ENCODE data around the gene MEF2C.

MEF2C gene

GRCh38 chr5:88756953-88757352 is 126.0 kb downstream of the MEF2C start:
- DNase-seq (ENCODE audit: low read depth), result no peak

- DNase-seq (ENCODE audit: low read depth), result no peak
Observed at GRCh38 chr5:88748666-88749065, 134.3 kb downstream of the MEF2C start.

DNA sequence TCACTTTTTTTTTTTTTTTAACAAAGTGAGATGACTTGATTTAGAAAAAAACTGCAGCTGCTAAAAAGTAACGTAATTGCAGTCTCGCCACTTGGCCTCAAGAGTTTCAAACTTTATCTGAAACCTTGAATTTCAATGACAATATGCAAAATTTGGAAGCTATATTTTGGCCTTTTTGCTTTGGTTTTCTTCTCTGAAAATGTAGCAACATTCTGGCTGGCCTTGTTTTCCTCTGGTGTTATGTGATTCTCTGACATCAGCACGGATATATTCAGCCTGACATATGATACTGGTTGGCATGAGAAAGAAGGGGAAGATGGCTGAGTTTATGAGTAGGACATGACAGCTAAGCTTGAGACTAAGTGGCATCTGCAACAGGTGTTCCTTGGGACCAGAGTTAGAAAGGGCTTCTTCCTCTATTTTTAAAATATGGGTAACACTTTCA is 136.5 kb downstream of the MEF2C start:
- no peak for DNase-seq (ENCODE audit: low read depth)

GRCh38 chr5:88745093-88745696 is 137.8 kb downstream of the MEF2C start:
- no peak for DNase-seq (ENCODE audit: low read depth)

GRCh38 chr5:88743231-88743834 is 139.7 kb downstream of the MEF2C start:
- DNase-seq (ENCODE audit: low read depth), result no peak

- no peak for DNase-seq (ENCODE audit: low read depth)
Observed at GRCh38 chr5:88741964-88742363, 141.0 kb downstream of the MEF2C start.

- no peak for DNase-seq (ENCODE audit: low read depth)
Observed at GRCh38 chr5:88740604-88741185, 142.3 kb downstream of the MEF2C start.

DNA sequence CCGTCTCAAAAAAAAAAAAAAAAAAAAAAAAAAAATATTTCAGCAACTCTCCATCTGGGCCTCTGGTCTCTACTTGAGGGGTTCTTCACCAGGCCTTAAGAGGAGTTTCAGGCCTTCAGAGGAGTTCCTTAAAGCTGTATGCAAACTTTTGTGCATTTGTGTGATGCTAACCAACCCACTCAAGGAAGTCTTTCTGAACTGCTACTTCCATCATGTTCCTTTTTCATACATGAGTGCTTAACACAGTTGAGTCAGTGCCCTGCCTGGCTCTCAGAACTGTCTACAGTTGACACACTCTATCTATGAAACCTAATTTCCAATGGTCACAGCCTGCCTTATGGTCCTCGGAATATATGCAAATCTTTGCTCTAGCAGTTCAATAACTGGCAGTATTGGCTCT is 146.5 kb downstream of the MEF2C start:
- no peak for DNase-seq (ENCODE audit: low read depth)

DNA sequence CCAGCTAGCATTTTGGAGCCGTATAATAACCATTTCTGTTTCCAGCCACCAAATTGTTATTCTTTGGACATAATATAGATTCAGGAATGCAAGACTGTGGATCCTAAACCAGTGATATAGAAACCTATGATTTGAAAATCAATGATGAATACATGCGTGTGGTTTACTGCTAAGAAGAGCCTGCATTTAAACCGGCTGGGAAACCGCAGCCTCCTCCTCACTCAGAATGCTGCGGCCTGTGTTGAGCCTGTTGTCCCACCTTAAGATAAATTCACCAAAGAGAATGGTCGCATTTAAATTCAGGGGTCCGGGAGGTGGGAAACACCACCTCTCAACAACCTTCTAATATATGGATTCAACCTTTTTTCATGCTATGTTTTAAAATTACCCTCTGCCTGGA is 148.0 kb downstream of the MEF2C start:
- DNase-seq (ENCODE audit: low read depth), result no peak

- no peak for DNase-seq (ENCODE audit: low read depth)
Observed at GRCh38 chr5:88734191-88734640, 148.8 kb downstream of the MEF2C start.

- no peak for DNase-seq (ENCODE audit: low read depth)
Observed at GRCh38 chr5:88732862-88733261, 150.1 kb downstream of the MEF2C start.

- no peak for DNase-seq (ENCODE audit: low read depth)
Observed at GRCh38 chr5:88732181-88732633, 150.8 kb downstream of the MEF2C start.

- no peak for DNase-seq (ENCODE audit: low read depth)
Observed at GRCh38 chr5:88729829-88730182, 153.2 kb downstream of the MEF2C start.

- peak; percentile 17 for DNase-seq (ENCODE audit: low read depth)
Observed at GRCh38 chr5:88729084-88729828, 153.7 kb downstream of the MEF2C start.

GRCh38 chr5:88727705-88728313 is 155.2 kb downstream of the MEF2C start:
- DNase-seq (ENCODE audit: low read depth), result no peak

DNA sequence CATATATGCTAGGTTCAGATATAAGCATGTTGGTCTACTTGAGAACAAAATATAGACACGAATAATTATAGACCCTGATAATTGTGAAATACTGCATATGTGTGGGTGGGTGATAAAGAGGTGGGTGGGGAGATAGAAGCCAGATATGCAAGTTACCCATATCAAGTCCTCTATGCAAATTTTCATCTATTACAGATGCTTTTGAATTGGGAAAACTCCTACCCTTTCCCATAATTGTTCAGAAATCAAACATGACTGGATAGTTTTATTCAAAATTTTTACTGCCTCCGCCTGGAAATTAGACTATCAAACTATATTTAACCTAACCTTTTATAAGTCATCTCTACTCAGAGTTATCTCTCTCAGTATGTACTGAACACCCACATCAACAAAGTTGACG is 157.5 kb downstream of the MEF2C start:
- no peak for DNase-seq (ENCODE audit: low read depth)

- DNase-seq (ENCODE audit: low read depth), result no peak
Observed at GRCh38 chr5:88724201-88724600, 158.8 kb downstream of the MEF2C start.

GRCh38 chr5:88722546-88723073 is 160.4 kb downstream of the MEF2C start:
- no peak for DNase-seq (ENCODE audit: low read depth)

GRCh38 chr5:88719434-88719833 is 163.6 kb downstream of the MEF2C start:
- no peak for DNase-seq (ENCODE audit: low read depth)

DNA sequence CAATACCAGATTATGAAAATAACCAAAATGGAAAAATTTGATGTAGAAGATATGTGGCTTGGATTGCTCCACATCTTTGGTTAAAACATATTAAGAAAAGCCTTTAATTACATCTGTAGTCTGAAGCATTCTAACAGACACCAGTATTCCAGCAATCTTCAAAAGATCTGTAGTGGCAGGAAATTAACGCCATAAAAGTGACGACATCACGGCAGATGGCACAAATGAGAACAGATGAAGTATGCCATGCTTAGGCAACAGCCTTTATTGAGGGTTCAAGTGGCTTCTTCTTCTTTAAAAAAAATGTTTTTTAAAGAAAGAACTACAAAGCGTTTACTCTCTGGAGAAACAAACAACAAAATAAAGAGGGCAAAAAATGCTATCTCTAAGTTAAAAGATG is 164.2 kb downstream of the MEF2C start:
- DNase-seq (ENCODE audit: low read depth), result no peak

DNA sequence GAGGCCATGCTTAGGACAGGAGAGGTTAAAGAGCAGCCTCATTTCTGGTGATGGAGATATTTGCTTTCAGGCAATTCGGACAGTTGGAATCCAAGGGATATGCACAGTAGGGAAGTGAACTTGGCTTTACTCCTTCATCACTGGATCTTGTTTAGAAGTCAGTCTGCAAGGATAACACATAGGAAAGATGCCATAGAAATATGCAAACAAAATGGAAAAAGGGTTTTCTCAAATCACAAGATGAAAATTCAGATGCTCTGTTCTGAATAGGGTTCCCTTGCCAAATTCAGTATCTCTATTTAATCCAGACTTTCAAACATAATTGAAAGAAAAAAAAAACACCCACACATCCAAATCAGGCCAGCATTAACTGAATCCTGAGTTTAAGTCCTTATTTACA is 166.9 kb downstream of the MEF2C start:
- DNase-seq (ENCODE audit: low read depth), result no peak

- DNase-seq (ENCODE audit: low read depth), result no peak
Observed at GRCh38 chr5:88715503-88715902, 167.5 kb downstream of the MEF2C start.
